Metanephros (tissue), 2 donors: Measurements from ENCODE around the gene CDCP1. TPM values are rescaled to one million over a fixed set of nuclear protein-coding genes. Genes with fewer than 3 reads are reported as not detected.

Source experiments
- small RNA-seq: library from RNA; depleted of rRNA; stranded (forward); fragments of <200 nt; gene quantifications from one replicate; pipeline ENCODE3, GENCODE V24; 2014; ENCODE audit warnings: low replicate concordance
- total RNA-seq: library from RNA; depleted of rRNA; stranded (reverse); fragments of >200 nt; gene quantifications from one replicate; pipeline ENCODE4 v1.2.3, GENCODE V29; 2014

Gene CDCP1, protein sequence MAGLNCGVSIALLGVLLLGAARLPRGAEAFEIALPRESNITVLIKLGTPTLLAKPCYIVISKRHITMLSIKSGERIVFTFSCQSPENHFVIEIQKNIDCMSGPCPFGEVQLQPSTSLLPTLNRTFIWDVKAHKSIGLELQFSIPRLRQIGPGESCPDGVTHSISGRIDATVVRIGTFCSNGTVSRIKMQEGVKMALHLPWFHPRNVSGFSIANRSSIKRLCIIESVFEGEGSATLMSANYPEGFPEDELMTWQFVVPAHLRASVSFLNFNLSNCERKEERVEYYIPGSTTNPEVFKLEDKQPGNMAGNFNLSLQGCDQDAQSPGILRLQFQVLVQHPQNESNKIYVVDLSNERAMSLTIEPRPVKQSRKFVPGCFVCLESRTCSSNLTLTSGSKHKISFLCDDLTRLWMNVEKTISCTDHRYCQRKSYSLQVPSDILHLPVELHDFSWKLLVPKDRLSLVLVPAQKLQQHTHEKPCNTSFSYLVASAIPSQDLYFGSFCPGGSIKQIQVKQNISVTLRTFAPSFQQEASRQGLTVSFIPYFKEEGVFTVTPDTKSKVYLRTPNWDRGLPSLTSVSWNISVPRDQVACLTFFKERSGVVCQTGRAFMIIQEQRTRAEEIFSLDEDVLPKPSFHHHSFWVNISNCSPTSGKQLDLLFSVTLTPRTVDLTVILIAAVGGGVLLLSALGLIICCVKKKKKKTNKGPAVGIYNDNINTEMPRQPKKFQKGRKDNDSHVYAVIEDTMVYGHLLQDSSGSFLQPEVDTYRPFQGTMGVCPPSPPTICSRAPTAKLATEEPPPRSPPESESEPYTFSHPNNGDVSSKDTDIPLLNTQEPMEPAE
- total RNA-seq = 1.2 TPM

DNA sequence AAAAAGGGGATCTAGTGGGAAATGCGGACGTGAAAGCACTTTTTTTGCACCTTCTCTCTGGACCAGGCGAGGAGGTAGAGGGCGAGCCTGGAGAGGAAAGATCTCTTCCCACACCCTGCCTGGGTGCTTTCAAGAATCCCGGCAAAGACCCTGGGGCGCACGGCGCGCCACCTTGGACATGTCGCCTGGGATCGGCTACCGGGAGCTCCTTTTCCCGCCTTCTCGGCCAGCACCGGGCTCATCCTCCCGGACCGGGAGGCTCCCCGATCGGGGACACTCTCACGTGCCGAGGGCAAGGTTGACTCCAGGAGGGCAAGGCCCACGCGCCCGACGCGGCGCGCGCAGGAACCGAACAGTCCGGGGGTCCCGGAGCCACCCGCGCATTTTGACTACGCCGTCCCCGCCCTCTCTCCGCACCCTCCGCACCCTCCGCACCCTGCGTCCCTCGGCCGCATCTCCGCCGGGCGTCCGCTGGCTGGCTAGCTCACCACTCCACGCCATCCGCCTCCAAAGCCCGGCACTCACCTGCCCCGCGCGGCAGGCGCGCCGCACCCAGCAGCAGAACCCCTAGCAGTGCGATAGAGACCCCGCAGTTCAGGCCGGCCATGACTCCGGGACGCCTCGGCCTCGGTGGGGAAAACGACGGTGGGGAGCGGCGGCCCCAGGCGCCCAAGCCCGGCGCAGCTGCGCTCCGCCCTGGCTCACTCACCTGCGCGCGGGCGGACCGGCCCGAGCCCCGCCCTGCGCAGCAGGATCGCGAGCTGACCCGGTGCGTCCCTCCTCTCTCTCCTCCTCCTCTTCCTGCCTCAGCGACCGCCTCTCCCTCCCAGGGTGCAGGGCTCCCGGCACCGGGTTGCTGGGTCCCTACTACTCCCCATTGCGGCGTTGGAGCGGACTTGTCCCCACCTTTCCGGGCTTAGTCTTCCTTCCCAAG lies at the start of gene CDCP1:
Gene CDCP1 (minus strand): TSS at position 698 of the 934 bp plus-strand sequence. CDS start 91 bp downstream, at position 607.

Small RNAs within 50 kb of the gene (small RNA-seq; reads per million reads assigned to genes)
- 0.14 reads per million for gene RNU5B-3P

Other genes with a start within 250 kb of the CDCP1 start
- 57.3 TPM for gene ZDHHC3, start 170.2 kb downstream of the CDCP1 start, total RNA-seq
- gene EXOSC7, start 170.1 kb downstream of the CDCP1 start, total RNA-seq = 45.9 TPM
- 64.5 TPM for gene CLEC3B, start 120.1 kb downstream of the CDCP1 start, total RNA-seq
- 8.2 TPM for gene TMEM158, start 79.9 kb upstream of the CDCP1 start, total RNA-seq
- 29.1 TPM for gene LARS2, start 242.2 kb upstream of the CDCP1 start, total RNA-seq